IPS-20b (cell line): Measurements from ENCODE around the gene GOLPH3L.
A peak's percentile ranks its signal among the peaks of the same experiment; 100 is the strongest.
"Not testable (repeated sequence)": the region's sequence is repeated elsewhere in the genome, so short reads cannot be mapped to it uniquely, and the experiment has no call there.

Experiments
- H3K27ac ChIP-seq: one replicate; pipeline ENCODE4 v1.5.1; 2013; ENCODE audit warnings: low read length
- H3K27me3 ChIP-seq: 2 replicates; pipeline ENCODE4 v1.6.1; 2013; ENCODE audit warnings: mild to moderate bottlenecking, low read length, inconsistent platforms; ENCODE audit not compliant: insufficient read depth
- H3K36me3 ChIP-seq: 2 replicates; pipeline ENCODE4 v1.6.1; 2013; ENCODE audit warnings: low read depth, mild to moderate bottlenecking, inconsistent platforms, low read length, moderate library complexity; ENCODE audit not compliant: insufficient read depth
- H3K4me1 ChIP-seq: 2 replicates; pipeline ENCODE4 v1.6.1; 2013; ENCODE audit warnings: mild to moderate bottlenecking, control low read depth, inconsistent platforms, low read length, moderate library complexity; ENCODE audit not compliant: insufficient read depth
- H3K4me3 ChIP-seq: 2 replicates; pipeline ENCODE4 v1.5.1; 2013; ENCODE audit warnings: mild to moderate bottlenecking, low read length, inconsistent platforms
- H3K9ac ChIP-seq: 2 replicates; pipeline ENCODE4 v1.6.1; 2013; ENCODE audit warnings: low read depth, mild to moderate bottlenecking, inconsistent platforms, low read length, moderate library complexity
- H3K9me3 ChIP-seq: 2 replicates; pipeline ENCODE4 v1.6.1; 2013; ENCODE audit warnings: mild to moderate bottlenecking, low read depth, low read length, inconsistent platforms; ENCODE audit not compliant: insufficient read depth

Gene GOLPH3L

DNA sequence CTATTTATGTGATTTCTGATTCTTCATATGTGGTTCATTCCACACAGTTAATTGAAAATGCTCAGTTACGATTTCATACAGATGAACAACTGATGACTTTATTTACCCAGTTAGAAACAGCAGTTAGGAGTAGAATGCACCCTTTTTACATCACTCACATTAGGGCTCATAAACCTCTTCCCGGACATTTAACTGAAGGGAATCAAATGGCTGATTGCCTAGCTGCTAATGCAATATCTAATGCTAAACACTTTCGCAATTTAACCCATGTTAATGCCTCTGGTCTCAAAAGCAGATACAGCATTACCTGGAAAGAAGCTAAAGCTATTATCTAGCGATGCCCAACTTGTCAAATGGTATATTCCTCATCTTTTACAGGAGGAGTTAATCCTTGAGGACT is 39.9 kb downstream of the GOLPH3L start:
- not testable (repeated sequence) for H3K9ac ChIP-seq, H3K4me1 ChIP-seq, H3K27ac ChIP-seq, H3K27me3 ChIP-seq, H3K9me3 ChIP-seq, H3K4me3 ChIP-seq
- H3K36me3 ChIP-seq = peaks cover 29% of the 10 kb centered on the region

DNA sequence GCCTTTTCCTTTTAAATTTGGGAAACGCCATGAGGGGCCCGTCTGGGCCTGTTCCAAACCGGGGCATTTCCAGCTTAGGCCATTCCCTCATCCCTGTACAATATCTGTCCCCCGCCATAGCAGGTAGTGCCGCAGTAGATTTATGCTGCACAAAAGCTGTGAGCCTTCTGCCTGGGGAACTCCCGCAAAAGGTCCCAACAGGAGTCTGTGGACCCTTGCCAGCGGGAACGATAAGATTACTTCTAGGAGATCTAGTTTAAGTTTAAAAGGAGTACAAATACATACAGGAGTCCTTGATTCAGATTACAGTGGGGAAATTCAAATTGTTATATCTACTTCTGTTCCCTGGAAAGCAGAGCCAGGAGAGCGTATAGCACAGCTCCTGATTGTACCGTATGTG is 42.3 kb downstream of the GOLPH3L start:
- not testable (repeated sequence) for H3K9ac ChIP-seq, H3K9me3 ChIP-seq, H3K27me3 ChIP-seq, H3K27ac ChIP-seq, H3K4me3 ChIP-seq, H3K4me1 ChIP-seq
- H3K36me3 ChIP-seq = peaks cover 12% of the 10 kb centered on the region

DNA sequence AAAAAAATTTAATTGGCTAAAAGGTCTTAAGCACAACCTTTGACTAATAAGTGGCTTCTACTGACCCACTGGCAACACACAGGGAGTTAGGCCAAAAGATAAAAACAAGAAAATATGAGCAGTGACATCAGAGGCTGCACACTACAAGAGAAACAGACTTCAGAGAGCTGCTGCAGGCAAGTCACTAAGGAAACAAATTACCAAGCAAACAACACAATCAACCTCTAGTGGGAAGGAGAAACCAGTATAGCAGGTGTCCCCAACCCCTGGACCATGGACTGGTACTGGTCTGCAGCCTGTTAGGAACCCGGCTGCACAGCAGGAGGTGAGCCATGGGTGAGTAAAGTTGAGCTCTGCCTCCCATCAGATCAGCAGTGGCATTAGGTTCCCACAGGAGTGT is 46.8 kb downstream of the GOLPH3L start:
- Histone ChIP-seq H3K9me3 (no peaks in the 10 kb centered on the region), H3K27ac (no peak overlapping the region), H3K4me1 (no peaks in the 10 kb centered on the region), H3K4me3 (no peak overlapping the region), H3K9ac (no peak overlapping the region), H3K27me3 (no peaks in the 10 kb centered on the region), H3K36me3 (peaks cover 39% of the 10 kb centered on the region)

DNA sequence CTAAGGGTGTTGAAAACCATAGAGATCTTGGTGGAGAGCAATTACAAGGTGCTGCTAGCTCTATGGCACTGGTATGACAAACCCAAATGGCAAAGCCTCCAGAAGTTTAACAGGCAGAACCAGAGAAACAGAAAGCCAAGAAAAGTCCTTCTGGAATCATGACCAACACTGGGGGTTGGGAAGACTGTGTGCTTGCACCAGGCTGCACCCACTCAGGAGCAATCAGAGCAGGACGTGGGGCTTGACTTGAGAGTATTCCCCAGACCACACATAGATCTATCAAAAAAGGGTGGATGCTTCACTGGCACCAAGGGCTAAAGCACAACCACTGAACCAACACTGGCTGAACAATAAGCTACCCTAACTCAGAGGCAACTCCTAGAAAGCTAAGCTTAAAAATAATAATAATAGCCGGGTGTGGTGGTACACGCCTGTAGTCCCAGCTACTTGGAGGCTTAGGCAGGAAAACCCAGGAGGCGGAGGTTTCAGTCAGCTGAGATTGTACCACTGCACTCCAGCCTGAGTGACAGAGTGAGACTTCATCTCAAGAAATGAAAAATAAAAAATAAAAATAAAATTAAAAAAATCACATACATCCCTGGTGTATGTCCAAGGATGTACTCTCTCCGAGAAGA is 47.4 kb downstream of the GOLPH3L start:
- H3K9ac ChIP-seq = no peak overlapping the region
- H3K4me1 ChIP-seq = no peaks in the 10 kb centered on the region
- peaks cover 39% of the 10 kb centered on the region for H3K36me3 ChIP-seq
- no peak overlapping the region for H3K4me3 ChIP-seq
- H3K27ac ChIP-seq = no peak overlapping the region
- H3K27me3 ChIP-seq = no peaks in the 10 kb centered on the region
- no peaks in the 10 kb centered on the region for H3K9me3 ChIP-seq

DNA sequence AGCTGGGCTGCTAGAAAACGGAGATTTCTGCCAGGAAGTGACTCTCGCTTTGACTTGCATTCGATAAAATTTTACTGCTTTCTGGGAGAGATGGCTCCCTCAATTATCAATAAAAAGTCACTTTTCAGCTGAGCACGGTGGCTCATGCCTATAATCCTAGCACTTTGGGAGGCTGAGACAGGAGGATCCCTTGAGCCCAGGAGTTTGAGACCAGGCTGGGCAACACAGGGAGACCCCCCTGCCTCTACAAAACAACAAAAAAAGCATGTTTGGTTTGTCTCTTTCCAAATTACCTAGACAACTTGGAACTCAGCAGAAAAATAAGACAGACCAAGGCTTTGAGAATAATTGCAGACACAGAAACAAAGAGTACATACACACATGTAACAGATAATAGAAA is 54.7 kb downstream of the GOLPH3L start:
- Histone ChIP-seq H3K4me3 (no peak overlapping the region), H3K4me1 (peaks cover 11% of the 10 kb centered on the region; the same call in 1 of the 2 replicates), H3K27me3 (no peaks in the 10 kb centered on the region), H3K9ac (peak overlapping the region; percentile 78; the same call in 1 of the 2 replicates), H3K27ac (no peak overlapping the region), H3K9me3 (no peaks in the 10 kb centered on the region), H3K36me3 (peaks cover 14% of the 10 kb centered on the region; the same call in 1 of the 2 replicates)

DNA sequence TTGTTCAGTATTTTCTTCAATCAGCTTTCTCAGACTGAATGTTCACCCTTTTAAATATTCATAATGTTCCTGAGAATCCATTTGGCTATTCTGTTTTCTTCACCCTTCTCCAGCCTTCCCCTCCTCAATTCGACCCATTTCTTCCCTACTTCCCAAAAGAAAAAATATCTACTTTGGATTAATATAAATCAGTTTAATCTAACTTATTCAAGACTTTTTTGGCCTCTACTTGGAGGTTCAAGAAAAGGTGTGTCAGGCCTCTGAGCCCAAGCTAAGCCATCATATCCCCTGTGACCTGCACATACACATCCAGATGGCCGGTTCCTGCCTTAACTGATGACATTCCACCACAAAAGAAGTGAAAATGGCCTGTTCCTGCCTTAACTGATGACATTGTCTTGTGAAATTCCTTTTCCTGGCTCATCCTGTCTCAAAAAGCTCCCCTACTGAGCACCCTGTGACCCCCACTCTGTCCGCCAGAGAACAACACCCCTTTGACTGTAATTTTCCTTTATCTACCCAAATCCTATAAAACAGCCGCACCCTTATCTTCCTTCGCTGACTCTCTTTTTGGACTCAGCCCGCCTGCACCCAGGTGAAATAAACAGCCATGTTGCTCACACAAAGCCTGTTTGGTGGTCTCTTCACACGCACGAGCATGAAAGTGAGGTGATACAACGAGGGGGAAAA is 55.7 kb downstream of the GOLPH3L start:
- Histone ChIP-seq H3K27ac (peak overlapping the region; percentile 87), H3K9ac (peak overlapping the region; percentile 78; the same call in 1 of the 2 replicates), H3K4me1 (peaks cover 11% of the 10 kb centered on the region; the same call in 1 of the 2 replicates)
- not testable (repeated sequence) for H3K9me3 ChIP-seq, H3K4me3 ChIP-seq, H3K27me3 ChIP-seq, H3K36me3 ChIP-seq

DNA sequence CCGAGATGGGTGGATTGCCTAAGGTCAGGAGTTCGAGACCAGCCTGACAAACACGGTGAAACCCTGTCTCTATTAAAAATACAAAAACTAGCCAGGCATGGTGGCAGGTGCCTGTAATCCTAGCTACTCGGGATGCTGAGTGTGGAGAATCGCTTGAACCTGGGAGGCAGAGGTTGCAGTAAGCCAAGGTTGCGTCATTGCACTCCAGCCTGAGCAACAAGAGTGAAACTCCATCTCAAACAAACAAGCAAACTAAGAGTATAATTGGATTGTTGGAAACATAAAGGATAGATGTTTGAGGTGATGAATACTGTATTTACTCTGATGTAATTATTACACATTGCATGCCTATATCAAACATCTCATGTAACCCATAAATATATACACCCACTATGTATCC is 58.5 kb downstream of the GOLPH3L start:
- H3K27me3 ChIP-seq, H3K9me3 ChIP-seq, H3K9ac ChIP-seq, H3K27ac ChIP-seq, H3K4me3 ChIP-seq, H3K36me3 ChIP-seq: not testable (repeated sequence)
- peaks cover 21% of the 10 kb centered on the region for H3K4me1 ChIP-seq

DNA sequence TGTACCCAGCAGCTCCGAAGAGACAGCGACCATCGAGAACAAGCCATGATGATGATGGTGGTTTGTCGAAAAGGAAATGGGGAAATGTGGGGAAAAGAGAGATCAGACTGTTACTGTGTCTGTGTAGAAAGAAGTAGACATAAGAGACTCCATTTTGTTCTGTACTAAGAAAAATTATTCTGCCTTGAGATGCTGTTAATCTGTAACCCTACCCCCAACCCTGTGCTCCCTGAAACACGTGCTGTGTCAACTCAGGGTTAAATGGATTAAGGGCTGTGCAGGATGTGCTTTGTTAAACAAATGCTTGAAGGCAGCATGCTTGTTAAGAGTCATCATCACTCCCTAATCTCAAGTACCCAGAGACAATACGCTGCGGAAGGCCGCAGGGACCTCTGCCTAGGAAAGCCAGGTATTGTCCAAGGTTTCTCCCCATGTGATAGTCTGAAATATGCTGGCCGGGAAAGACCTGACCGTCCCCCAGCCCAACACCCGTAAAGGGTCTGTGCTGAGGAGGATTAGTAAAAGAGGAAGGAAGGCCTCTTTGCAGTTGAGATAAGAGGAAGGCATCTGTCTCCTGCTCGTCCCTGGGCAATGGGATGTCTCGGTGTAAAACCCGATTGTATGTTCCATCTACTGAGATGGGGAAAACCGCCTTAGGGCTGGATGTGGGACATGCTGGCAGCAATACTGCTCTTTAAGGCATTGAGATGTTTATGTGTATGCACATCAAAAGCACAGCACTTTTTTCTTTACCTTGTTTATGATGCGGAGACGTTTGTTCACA is 61.9 kb downstream of the GOLPH3L start:
- not testable (repeated sequence) for H3K27me3 ChIP-seq, H3K36me3 ChIP-seq, H3K4me1 ChIP-seq, H3K9me3 ChIP-seq
- peak overlapping the region; percentile 78 for H3K9ac ChIP-seq
- H3K27ac ChIP-seq = peak overlapping the region; percentile 66
- peak overlapping the region; percentile 25; the same call in 1 of the 2 replicates for H3K4me3 ChIP-seq

DNA sequence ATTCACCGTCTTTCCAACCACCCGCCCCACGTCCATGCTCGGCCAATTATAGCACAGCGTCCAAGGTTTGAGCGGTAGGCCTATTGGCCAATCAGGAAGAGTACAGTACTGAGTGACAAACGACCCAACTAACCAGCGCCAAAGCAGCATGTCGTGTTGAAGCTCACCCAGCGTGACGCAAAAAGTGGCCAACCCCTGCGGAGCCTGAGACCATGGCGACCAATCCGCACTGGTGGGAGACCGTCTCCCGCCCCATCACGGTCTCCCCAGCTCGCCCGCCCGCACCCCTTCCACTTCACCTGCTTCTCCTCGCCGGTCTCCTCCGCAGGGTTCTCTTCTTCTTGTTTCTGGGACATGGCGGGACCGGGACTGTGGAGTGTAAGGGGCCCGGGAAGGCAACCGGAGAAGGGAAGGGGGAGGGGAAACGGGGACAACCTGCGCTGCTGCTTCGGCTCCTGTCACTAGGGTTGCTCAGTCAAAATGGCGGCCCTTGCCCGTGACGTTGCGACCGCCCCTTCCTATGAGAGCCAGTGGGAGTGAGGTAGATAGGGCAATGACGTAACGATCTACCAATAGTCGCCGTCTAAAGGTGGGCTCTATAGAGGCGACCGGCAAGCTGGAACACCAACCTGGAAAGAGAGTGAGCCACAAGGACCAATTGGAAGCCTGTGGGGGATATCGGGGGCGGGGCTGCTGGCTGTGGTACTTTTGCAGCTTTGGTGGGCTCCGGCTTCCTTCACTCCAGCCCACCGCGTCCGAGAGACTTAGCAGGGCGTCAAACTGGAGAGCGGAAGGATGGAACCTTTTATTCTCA is 67.6 kb downstream of the GOLPH3L start, which contains the start of gene ENSA:
TSS of gene ENSA (minus strand) at position 498 of the 814 bp plus-strand sequence. CDS start at position 356, 142 bp downstream.
- peak within 1 kb of the TSS; percentile 93 for H3K9ac ChIP-seq

DNA sequence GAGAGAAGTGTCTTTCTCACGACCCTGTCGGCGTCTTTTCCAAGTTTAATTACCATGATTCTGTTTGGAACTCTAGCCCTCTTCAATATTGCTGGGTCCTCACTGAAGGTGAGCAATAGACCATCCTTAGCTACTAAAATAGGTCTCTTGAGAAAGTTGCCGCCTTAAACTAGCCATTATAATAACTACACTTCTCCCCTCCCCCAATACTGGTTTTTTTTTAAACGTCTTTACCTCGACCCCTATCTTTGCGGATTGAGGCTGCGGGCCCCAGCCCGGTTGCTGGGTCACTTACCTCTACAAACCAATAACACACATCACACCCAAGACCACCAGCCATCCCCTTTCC is 68.2 kb downstream of the GOLPH3L start:
- Histone ChIP-seq H3K27ac (peak overlapping the region; percentile 55), H3K9me3 (no peaks in the 10 kb centered on the region), H3K4me1 (peaks cover 4% of the 10 kb centered on the region; the same call in 1 of the 2 replicates), H3K27me3 (no peaks in the 10 kb centered on the region), H3K9ac (peak overlapping the region; percentile 93), H3K4me3 (peak overlapping the region; percentile 93), H3K36me3 (peaks cover 44% of the 10 kb centered on the region)

More for the DNA sequence above, 67.6 kb downstream of the GOLPH3L start, which contains the start of gene ENSA:
- H3K4me1 ChIP-seq = peaks cover 5% of the 10 kb centered on the region; the same call in 1 of the 2 replicates
- peak within 1 kb of the TSS; percentile 93 for H3K4me3 ChIP-seq
- peaks cover 39% of the 10 kb centered on the region for H3K36me3 ChIP-seq
- no peaks in the 10 kb centered on the region for H3K27me3 ChIP-seq
- H3K9me3 ChIP-seq = no peaks in the 10 kb centered on the region
- peak within 1 kb of the TSS; percentile 94 for H3K27ac ChIP-seq

DNA sequence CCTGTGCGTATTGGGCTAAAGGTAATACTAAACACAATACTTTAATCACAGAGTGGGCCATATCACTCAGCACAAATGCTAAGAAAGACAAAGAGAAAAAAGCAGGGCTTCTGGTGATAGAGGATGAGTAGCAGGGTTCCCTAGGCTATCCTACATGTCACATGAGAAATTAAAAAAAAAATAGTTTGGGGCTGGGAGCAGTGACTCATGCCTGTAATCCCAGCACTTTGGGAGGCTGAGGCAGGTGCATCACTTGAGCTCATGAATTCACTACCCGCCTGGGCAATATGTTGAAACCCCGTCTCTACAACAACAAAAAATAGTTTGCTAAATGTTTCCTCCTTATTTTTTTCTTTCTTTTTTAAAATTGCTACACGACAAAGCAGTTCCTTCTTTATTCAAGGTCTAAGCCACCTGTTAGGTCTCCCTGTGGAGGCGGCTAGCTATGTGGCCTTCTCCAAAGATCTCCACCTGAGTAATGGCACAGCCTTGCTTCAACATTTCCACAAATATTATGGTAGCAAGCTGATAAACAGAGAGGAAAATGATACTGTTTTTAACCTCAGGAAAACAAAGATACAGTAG is 69.0 kb downstream of the GOLPH3L start:
- H3K9ac ChIP-seq = peak overlapping the region; percentile 93
- H3K9me3 ChIP-seq = no peaks in the 10 kb centered on the region
- H3K4me1 ChIP-seq = peaks cover 4% of the 10 kb centered on the region; the same call in 1 of the 2 replicates
- H3K4me3 ChIP-seq = peak overlapping the region; percentile 93
- H3K36me3 ChIP-seq = peaks cover 51% of the 10 kb centered on the region
- peak overlapping the region; percentile 55 for H3K27ac ChIP-seq
- H3K27me3 ChIP-seq = no peaks in the 10 kb centered on the region
